ENCODE measurements around the gene OR2A5.
"Not testable (repeated sequence)": the region's sequence is repeated elsewhere in the genome, so short reads cannot be mapped to it uniquely, and the experiment has no call there.

OR2A5 gene, protein sequence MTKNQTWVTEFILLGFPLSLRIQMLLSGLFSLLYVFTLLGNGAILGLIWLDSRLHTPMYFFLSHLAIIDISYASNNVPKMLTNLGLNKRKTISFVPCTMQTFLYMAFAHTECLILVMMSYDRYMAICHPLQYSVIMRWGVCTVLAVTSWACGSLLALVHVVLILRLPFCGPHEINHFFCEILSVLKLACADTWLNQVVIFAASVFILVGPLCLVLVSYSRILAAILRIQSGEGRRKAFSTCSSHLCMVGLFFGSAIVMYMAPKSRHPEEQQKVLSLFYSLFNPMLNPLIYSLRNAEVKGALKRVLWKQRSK

DNA sequence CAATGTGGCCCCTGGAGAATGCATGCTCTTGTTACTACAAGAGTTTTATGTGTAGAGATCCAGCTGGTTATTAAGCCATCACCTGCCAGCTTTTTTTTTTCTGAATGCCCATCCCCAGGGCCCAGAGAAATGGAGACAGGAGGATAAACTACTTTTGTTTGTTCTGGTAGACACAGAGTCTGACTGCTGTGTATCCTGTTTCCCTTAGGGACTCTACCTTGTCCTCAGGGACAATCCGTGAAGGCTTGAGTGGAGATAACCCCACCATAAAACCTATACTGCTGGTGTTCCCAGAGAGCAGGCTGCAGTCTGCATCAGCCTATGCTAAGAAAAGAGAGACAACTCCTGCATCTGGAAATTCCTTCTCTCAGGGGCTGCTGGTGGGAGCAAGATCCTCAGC is at the start of gene OR2A5:
Gene OR2A5 (plus strand): TSS at position 301 of the 400 bp plus-strand sequence. CDS start 1,454 bp downstream, outside the sequence.
- no peak for DNase-seq (ENCODE audit: low read depth in 3 of 3, low spot score in 1 of 3)

GRCh38 chr7:144000020-144000419 is 48.7 kb upstream of the OR2A5 start, which contains the start of gene OR6B1:
TSS of gene OR6B1 (plus strand) at chr7:144000320. CDS start at chr7:144003997, 3,677 bp downstream.
- no peak for DNase-seq (ENCODE audit: low read depth in 3 of 3, low spot score in 1 of 3)

GRCh38 chr7:144001543-144001942 is 47.2 kb upstream of the OR2A5 start:
- DNase-seq (ENCODE audit: low read depth in 3 of 3, low spot score in 1 of 3), result no peak

- no peak for DNase-seq (ENCODE audit: low read depth in 3 of 3, low spot score in 1 of 3)
Measured at GRCh38 chr7:144004703-144005102, 44.0 kb upstream of the OR2A5 start.

DNA sequence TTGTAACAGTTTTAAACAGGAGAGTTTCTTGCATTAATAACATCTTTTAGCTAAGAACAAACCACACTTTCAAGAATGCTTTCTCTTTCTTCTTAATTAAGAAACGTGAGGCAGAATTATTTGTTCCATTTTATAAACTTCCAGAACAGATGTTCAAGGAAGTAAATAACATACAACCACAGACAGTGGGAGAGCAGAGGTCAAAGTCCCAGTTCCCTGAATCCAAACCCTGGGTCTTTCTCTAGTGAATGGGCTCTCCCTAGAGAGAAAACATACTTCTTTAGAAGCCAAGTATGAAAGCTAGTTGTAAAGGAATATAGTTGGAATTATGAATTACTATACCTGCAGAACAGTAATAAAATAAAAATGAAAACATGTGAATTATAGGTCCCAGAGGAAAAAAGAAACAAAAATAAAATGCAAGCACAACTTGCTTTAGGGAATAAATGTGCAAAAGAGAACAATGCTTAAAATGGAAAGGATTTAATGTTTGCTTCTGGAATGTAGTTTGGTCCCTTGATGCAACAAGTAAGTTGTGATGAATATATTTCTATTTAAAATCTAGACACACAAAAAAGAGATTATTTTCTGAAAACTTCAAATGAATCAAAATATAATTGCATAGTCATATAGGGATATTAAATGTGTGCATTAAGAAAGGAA is 42.6 kb upstream of the OR2A5 start:
- no peak for DNase-seq (ENCODE audit: low read depth in 3 of 3, low spot score in 1 of 3)

DNA sequence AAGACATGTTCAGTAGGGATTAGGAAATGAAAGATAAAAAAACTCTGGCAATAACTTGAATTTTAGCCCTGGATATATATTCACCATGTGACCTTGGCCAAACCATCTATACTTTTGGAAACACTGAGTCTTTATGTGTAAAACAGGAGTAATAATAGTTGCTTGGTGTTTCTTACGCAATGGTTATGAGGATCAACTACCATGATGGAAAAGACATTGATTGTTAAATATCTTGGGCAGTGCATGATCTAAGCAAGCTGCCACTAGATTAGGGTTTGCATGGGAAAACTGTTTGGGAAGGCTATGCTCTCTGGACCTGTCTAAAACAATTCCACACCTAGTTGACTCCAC is 42.1 kb upstream of the OR2A5 start:
- no peak for DNase-seq (ENCODE audit: low read depth in 3 of 3, low spot score in 1 of 3)

DNA sequence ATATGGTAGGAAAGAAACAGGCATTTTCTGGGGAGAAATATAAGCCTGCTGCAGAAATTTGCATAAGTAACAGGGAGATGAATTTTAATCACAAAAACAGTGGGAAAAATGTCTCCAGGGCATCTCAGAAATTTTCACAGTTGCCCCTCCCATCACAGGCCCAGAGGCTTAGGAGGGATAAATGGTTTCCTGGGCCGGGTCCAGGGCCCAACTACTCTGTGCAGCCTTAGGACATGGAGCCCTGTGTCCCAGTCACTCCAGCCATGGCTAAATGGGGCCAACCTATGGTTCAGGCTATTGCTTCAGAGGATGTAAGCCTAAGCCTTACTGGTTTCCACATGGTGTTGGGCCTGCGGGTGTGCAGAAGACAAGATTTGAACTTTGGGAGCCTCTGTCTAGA is 39.4 kb upstream of the OR2A5 start:
- no peak for DNase-seq (ENCODE audit: low read depth in 3 of 3, low spot score in 1 of 3)

DNA sequence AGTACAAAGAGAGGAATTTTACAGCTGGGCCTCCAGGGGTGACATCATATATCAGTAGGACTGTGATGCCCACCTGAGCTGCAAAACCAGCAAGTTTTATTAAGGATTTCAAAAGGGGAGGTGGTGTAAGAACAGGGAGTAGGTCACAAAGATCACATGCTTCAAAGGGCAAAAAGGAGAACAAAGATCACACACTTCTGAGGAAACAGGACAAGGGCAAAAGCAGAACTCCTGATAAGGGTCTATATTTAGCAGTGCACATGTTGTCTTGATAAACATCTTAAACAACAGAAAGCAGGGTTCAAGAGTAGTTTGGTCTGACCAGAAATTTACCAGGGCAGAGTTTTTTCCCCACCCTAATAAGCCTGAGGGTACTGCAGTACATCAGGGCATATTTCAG is 38.7 kb upstream of the OR2A5 start:
- not testable (repeated sequence) for DNase-seq (ENCODE audit: low read depth in 3 of 3, low spot score in 1 of 3)

DNA sequence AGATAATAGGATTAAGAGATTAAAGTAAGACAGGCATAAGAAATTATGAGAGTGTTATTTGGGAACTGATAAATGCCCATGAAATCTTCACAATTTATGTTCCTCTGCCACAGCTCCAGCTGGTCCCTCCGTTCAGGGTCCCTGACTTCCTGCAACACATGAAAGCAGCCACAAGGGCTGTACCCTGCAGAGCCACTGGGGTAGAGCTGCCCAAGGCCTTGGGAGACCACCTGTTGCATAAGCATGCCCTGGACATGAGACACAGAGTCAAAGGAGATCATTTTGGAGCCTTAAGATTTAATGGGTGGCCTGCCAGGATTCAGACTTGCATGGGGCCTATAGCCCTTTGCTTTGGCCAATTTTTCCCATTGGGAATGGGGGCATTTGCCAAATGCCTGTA is 37.9 kb upstream of the OR2A5 start:
- not testable (repeated sequence) for DNase-seq (ENCODE audit: low read depth in 3 of 3, low spot score in 1 of 3)

GRCh38 chr7:144011458-144012230 is 37.1 kb upstream of the OR2A5 start:
- DNase-seq (ENCODE audit: low read depth in 3 of 3, low spot score in 1 of 3), result no peak

GRCh38 chr7:144018065-144018464 is 30.7 kb upstream of the OR2A5 start:
- DNase-seq (ENCODE audit: low read depth in 3 of 3, low spot score in 1 of 3), result no peak

- DNase-seq (ENCODE audit: low read depth in 3 of 3, low spot score in 1 of 3), result no peak
Measured at GRCh38 chr7:144019457-144019856, 29.3 kb upstream of the OR2A5 start.

DNA sequence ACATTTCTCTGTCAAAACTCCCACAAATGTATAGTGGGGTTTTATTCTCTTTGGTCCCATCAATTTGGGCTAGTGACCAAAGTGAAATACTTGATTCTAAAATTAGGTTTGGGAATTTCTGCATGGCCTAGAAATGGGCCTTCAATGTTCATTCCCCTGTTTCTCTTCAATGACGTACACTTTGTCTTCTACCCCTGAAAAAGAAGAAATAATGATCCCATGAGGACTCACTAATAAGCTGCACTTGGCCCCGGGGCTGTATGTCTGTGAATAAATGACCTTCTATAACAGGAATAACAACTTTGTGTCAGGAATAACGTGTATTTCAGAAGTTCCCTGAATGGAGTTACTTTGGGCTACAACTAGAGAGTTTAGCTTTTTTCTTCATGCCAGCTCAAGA is 28.4 kb upstream of the OR2A5 start:
- no peak for DNase-seq (ENCODE audit: low read depth in 3 of 3, low spot score in 1 of 3)

DNA sequence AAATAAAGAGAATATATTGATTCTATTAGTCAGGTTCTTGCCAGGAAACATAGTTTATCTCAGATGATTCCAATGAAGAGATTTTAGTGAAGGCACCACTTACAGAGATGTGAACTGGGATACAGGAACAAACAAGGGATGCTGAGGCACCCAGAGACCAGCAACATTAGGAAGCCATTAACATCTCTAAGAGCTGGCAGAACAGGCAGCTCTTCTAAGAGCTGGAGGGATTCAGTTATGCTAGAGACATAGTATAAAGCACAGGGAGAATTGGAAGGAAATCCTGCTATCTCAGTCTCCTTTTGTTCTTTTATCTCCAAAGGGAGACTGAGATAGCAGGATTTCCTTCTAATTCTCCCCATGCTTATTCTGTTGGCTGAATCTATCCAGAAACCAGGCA is 26.6 kb upstream of the OR2A5 start:
- DNase-seq (ENCODE audit: low read depth in 3 of 3, low spot score in 1 of 3), result no peak

DNA sequence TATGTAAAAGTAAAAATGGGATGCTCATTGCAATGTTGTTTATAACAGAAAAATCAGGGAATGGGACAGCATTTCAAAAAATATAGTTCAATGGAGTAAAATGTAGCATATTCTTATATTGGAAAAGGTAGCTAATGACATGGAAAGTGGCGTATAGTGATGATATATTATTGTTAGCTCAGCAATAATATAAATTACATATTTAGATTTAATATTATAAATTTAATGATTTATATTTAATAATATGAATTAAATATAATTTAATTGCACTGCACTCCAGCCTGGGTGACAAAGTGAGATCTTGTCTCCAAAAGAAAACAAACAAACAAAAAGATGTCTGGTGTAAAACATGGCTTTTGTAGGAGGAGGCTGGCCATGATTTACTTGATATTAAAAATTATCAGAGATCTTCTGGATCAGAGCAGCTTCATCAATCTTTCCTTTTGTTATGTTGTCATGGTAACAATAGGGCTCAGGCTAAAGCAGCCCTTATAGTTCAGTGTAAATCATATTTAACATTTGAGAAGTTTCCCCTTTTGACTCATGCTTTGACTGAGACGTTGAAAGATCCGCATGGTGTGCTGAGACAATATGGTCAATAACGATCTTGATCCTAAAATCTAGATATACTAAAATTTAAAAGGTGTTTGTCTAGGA is 25.4 kb upstream of the OR2A5 start:
- no peak for DNase-seq (ENCODE audit: low read depth in 3 of 3, low spot score in 1 of 3)

DNA sequence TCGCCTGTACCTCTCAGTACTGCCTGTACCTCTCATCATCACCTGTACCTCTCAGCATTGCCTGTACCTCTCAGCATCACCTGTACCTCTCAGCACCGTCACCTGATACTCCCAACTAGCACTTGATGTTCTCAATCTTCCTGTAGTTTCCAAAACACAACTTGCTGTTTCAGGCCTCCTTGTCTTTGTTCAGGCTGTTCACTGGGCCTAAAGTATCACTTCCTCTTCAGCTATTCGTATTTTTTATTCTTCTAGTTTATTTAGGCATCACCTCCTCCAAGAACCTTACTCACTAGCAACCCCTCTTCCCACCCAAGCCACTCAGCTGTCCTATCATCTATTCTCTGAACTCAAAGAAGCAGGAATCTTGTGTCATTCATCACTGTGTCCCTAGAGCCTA is 24.5 kb upstream of the OR2A5 start:
- DNase-seq (ENCODE audit: low read depth in 3 of 3, low spot score in 1 of 3), result no peak

DNA sequence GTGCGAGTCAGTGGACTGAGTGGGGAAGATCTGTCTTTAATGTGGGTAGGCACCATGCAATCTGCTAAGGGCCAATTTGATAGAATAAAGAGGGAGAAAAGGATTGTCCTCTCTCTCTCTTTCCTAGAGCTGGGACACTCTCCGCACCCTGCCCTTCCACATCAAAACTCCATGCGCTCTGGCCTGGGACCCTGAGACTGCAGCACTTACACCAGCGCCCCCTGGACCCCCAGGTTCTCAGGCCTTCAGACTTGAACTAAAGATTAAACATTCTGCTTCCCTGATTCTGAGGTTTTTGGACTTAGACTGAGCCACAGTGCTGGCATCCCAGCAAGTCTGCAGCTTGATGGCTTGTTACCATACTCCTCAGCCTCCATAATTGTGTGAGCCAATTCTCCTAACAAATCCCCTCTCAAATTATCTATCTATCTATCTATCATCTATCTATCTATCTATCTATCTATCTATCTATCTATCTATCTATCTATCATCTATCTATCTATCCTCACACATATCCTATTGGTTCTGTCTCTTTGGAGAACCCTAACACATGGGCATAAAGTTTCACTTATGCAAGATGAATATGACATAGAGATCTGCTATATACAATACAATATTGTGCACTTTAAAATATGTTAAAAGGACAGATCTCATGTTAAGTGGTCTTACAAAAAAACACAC is 22.4 kb upstream of the OR2A5 start:
- DNase-seq (ENCODE audit: low read depth in 3 of 3, low spot score in 1 of 3), result no peak

GRCh38 chr7:144027070-144027469 is 21.7 kb upstream of the OR2A5 start:
- DNase-seq (ENCODE audit: low read depth in 3 of 3, low spot score in 1 of 3), result no peak

- no peak for DNase-seq (ENCODE audit: low read depth in 3 of 3, low spot score in 1 of 3)
Measured at GRCh38 chr7:144027974-144028373, 20.8 kb upstream of the OR2A5 start.

DNA sequence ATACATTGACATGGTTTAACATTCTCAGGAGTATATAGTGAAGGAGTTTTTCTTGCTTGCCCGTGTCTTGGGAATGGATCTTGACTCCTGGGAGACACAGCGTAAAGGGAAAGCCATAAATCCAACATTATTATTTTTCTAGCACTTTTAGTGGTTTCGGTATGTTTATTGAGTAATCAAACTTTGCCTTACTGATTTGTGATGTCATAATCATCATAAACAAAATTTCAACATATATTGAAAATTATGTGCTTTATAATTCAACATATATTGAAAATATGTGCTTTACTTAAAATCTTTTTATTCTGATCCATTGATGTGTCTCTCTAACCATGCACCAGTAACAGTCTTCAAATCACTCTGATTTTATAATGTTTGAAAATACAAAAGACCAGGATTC is 20.2 kb upstream of the OR2A5 start:
- no peak for DNase-seq (ENCODE audit: low read depth in 3 of 3, low spot score in 1 of 3)

GRCh38 chr7:144032516-144032915 is 16.2 kb upstream of the OR2A5 start:
- DNase-seq (ENCODE audit: low read depth in 3 of 3, low spot score in 1 of 3), result no peak

Data from stimulated activated CD4-positive, alpha-beta T cell treated with anti-CD3 and anti-CD28 coated beads, TNF-alpha, amount 100 ng/mL, for 1 hour (primary cell).